A673 (cell line): Measurements from ENCODE around the gene RASGRF1.

Experiments
- EZH2 ChIP-seq: fragments of 200-600 bp; sonication (generic); IDR thresholded peaks from 2 replicates; pipeline ENCODE4 v1.6.1; 2017; ENCODE audit warnings: borderline replicate concordance, low read depth, mild to moderate bottlenecking, mixed read lengths, antibody characterized with exemption, low read length; ENCODE audit not compliant: poor library complexity, severe bottlenecking
- TF ChIP-seq, protein P1 (sequence below): fragments of 300-800, 200-600 bp; sonication (generic); conservative IDR thresholded peaks from 2 replicates; pipeline ENCODE4 v1.5.1; 2017; ENCODE audit warnings: low read depth, mild to moderate bottlenecking, antibody characterized with exemption, low read length, moderate library complexity, mixed read lengths

DNA sequence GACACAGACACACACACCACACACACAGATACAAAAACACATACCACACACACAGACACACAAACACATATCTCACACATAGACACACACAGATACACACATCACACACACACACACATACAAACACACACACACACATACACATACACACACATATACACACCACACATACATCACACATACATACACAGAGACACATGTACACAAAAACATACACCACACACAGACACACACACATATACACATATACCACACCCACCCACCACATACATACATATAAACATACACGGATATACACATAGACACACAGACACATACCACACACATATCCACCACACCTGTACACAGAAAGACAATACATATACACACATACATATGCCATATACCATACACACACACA is 66.7 kb downstream of the RASGRF1 start:
- TF ChIP-seq, protein P1, sequence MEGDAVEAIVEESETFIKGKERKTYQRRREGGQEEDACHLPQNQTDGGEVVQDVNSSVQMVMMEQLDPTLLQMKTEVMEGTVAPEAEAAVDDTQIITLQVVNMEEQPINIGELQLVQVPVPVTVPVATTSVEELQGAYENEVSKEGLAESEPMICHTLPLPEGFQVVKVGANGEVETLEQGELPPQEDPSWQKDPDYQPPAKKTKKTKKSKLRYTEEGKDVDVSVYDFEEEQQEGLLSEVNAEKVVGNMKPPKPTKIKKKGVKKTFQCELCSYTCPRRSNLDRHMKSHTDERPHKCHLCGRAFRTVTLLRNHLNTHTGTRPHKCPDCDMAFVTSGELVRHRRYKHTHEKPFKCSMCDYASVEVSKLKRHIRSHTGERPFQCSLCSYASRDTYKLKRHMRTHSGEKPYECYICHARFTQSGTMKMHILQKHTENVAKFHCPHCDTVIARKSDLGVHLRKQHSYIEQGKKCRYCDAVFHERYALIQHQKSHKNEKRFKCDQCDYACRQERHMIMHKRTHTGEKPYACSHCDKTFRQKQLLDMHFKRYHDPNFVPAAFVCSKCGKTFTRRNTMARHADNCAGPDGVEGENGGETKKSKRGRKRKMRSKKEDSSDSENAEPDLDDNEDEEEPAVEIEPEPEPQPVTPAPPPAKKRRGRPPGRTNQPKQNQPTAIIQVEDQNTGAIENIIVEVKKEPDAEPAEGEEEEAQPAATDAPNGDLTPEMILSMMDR: no peak
- TF ChIP-seq EZH2: no peak
